Hindlimb muscle (tissue), 1 donor: ENCODE data around the gene ATP2C2. TPM values are rescaled to one million over a fixed set of nuclear protein-coding genes. Genes with fewer than 3 reads are reported as not detected.

Experiments used
- DNase-seq: peaks from one replicate; pipeline ENCODE4 v3.0.0-alpha.2; 2013
- polyA plus RNA-seq: library from polyadenylated mRNA; unstranded; fragments of 120-200 nt; gene quantifications from one replicate; pipeline ENCODE4 v1.2.1, GENCODE V29; 2013; ENCODE audit not compliant: insufficient read length

Gene ATP2C2
- polyA plus RNA-seq, 1 donor, result 1.4 TPM

DNA sequence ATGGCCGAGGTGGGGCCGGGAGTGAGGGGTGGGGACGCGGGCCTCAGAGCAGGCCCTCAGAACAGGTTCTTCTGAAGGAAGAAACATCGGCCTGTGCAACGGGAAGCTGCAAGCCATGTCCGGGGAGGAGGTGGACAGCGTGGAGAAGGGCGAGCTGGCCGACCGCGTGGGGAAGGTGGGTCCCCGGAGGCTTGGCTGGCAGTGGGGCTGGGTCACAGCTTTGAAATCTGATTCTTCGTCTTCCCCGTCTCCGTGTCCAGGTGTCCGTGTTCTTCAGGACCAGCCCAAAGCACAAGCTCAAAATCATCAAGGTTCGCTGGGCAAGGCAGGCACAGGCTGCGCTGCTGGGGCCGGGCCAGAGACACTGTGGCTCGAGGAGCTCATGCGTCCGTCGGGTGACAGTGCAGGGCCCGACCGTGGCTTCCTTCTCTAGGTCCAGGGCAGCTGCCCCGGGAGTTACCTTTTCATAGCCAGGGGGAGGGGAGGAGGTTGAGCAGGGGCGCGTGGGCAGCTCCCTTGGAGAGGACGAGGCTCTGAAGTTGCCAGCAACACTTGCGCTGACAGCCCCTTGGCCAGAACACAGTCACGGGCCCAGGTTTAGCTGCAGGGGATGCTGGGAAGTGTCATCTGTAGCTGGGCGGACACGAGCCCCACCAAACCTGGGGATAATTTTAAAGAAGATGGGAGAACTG lies 84.9 kb downstream of the ATP2C2 start:
- no peak for DNase-seq

DNA sequence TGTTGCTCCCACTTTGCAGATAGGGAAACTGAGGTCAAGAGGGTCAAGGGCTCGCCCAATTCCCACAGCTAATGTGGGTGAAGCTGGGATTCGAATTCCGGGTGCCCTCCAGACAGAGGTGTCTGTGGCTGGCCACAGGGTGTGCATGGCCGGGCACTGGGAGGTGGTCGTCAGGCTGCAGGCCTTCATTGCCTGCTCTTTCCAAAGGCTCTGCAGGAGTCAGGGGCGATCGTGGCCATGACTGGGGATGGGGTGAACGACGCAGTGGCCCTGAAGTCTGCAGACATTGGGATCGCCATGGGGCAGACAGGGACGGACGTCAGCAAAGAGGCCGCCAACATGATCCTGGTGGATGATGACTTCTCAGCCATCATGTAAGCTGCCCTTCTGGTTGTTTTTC lies 86.3 kb downstream of the ATP2C2 start:
- DNase-seq, result no peak

DNA sequence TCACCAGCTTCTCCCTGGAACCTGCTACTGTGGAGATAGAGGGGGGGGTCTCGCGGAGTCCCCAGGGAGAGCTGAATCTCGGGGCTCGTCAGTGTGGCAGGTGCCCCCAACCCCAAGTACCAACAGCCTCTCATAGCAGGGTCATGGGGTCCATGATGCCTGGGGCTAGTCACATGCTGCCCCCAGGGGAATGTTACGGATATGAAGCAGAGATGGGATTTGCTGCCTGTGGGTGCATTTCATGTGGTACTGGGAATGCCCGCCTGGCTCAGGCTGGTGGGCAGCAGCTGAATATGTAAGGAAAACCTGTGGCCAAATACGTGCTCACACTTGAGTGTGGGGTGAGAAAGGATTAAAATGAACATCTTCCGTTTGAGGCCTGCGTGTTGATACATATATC lies 86.7 kb downstream of the ATP2C2 start:
- DNase-seq, result no peak

GRCh38 chr16:84458606-84459532 lies 90.5 kb downstream of the ATP2C2 start:
- no peak for DNase-seq

DNA sequence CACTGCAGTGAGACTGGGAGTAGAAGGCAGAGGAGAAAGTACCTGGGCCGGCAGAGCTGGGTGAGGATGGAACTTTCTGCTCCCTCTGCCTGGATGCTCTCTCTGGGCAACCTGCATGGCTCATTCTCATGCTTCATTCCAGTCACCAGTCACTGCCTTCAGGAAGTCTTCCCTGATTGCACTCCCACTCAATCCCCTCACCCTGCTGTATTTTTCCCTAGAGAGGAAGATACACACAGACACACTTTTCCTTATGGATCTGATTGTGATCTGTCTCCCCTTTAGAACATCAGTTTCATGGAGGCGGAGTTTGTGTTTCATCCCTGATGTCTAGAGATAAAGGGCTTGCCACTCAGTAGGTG lies 91.2 kb downstream of the ATP2C2 start:
- DNase-seq, result no peak

DNA sequence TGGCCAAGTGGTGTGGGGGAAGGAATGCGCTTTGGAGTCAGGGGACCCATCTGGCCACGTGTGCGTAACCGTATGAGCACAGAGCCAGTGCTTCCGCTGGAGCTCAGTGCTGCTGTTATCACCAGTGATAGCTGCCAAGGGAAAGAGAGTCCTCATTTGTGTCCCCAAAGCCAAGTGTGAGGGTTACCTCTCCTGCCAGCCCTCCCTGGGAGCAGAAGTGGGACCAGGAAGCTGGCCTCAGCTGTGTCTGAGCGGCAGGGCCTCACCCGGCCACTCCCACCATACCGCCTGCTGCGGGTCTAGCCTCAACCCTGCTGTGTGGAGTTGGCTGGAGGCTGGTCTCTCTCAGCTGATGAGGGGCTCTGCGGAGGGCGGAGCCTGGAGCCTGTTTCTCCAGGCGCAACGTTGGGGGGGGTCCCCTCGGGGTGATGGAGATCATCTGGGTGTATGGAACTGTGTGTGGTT lies 91.6 kb downstream of the ATP2C2 start:
- DNase-seq, result peak; percentile 11

GRCh38 chr16:84460406-84461028 lies 92.2 kb downstream of the ATP2C2 start:
- DNase-seq, result no peak

DNA sequence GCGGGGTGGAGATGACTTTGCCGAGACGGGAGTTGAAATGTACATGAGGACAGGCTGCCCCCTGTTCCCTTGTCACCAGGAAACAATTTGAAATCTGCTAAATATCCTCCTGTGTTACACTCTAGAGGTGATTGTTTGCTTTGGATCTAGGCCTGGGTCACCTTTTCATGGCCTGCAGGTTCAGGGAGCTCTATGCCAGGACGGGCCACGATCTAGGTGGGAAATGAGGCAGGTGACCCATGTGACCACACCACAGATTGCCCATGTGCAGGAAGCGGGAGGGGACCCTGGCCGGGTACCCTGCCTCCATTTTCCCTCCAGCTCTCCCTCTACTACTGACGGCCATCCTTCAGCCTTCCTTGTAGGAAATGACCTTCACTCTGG lies 92.7 kb downstream of the ATP2C2 start:
- no peak for DNase-seq

- no peak for DNase-seq
Measured at GRCh38 chr16:84461413-84462295, 93.3 kb downstream of the ATP2C2 start.

DNA sequence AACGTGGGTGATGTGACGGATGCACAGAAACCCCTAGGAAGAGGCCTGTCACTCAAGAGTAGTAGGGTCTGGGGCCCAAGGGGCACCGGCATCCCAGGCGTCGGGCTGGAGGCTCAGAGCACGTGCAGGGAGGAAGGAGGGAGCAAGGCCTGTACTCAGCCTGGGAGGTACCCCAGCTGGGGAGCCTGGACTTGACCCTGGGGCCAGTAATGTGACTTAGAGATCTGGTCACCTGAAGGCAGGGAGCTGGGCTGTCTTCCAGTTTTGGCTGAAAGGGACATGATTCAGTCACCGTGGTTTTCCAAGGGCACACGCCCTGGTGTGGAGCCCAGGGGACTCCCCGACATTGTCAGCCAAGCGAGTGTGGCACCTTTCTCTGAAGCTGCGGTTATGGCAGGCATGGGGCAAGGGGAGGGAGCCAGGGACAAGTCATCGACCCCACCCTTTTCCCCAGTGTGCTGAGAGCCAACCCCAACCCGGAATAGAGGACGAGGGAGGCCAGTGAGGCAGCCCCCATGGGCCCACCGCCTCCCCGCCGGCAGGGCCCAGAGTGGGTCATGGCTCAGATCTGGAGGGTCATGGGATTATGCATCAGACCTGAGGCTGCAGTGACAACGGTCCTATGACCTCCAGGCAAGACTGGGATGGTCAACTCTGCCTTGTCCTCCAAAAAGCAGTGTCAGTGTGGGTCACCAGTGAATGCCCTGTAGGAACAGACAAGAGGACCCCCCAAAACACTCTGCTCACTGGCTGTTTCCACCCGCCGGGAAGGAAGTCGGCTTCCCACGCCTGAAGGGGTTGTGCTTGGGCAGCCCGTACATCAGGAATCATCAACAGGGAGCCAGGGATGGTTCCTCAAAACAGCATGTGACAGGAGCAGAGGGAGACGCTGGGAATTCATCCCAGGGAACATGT lies 94.2 kb downstream of the ATP2C2 start:
- no peak for DNase-seq

DNA sequence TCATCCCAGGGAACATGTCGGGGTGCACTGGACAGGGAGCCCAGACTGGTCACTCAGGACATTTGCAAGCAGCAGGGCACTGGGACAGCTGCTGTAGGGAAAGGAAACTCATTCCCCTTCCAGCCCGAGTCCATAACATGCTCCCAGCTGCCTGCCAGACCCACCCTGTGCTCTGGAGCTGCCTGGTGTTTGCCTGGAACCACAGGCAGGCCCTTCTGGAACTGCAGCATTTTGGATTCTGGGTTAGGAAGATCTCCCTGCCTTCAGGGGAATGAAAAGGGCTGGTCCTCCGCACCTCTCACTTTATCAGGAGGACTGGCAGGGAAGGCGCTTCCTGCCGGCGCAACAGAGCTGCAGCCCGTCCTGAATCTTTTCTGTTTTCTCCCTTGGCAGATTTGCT lies 94.9 kb downstream of the ATP2C2 start:
- DNase-seq, result no peak

DNA sequence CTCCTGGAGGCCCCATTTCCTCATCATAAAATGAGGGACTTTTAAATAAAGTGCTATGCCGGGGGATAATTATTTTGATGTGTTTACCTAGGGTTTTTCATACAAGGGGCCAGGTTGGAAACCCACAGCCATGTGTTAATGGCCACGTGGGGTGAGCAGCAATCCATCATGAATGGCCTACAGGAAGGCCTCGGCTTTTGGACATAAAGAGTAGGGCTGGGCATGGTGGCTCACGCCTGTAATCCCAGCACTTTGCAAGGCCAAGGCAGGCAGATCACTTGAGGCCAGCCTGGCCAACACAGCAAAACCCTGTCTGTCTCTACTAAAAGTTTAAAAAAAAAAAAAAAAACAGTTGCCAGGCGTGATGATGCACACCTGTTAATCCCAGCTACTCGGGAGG lies 95.8 kb downstream of the ATP2C2 start:
- no peak for DNase-seq

GRCh38 chr16:84465154-84465553 lies 96.8 kb downstream of the ATP2C2 start:
- no peak for DNase-seq

DNA sequence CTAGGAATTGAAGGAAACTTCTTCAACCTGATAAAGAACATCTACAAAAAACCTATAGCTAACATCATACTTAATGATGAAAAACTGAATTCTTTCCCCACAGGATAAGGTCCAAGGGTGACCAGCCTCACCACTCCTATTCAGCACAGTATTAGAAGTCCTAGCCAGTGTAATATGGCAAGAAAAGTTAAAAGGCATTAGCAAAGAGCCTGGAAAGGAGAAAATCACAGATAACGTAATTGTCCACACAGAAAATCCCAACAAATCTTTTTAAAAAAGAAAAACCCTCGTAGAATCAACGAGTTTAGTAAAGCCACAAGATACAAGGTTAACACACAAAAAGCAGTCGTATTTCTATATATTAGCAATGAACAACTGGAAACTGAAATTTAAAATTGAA lies 98.4 kb downstream of the ATP2C2 start:
- DNase-seq, result no peak

DNA sequence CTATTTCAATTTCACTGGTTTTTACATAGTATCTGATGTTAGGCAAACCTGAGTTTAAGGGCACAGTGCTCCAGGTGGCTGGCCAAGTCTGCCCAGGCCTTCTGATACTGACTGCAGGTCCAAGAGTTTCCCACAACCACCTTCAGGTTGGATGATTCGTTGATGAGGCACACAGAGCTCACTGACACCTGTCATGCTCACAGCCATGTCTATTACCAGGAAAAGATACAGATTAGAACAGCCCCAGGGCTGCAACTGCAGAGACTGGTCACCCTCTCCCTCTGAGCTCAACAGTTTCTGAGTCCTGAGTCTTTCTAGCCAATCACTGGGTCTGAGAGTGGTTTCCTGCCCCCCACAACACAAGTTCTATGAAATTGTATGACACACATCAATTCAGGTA lies 98.9 kb downstream of the ATP2C2 start:
- no peak for DNase-seq

DNA sequence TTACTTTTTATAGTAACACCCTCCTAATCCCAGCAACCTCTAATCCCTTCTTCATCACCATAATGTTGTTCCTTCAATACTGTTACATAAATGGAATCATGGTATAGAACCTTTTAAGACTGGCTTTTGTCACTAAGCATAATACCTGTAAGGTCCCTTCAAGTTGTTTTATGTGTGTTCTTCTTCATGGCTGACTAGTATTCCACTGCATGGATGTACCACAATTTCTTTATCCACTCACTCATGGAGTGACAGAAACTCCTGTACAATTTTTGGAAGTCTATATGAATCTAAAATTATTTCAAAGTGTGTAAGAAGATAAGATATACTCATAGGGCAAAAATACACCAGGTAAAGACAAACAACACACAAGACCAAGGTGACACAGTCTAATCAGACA lies 99.4 kb downstream of the ATP2C2 start:
- no peak for DNase-seq

GRCh38 chr16:84471316-84471715 lies 103.0 kb downstream of the ATP2C2 start:
- DNase-seq, result no peak

GRCh38 chr16:84471966-84472365 lies 103.6 kb downstream of the ATP2C2 start:
- no peak for DNase-seq

DNA sequence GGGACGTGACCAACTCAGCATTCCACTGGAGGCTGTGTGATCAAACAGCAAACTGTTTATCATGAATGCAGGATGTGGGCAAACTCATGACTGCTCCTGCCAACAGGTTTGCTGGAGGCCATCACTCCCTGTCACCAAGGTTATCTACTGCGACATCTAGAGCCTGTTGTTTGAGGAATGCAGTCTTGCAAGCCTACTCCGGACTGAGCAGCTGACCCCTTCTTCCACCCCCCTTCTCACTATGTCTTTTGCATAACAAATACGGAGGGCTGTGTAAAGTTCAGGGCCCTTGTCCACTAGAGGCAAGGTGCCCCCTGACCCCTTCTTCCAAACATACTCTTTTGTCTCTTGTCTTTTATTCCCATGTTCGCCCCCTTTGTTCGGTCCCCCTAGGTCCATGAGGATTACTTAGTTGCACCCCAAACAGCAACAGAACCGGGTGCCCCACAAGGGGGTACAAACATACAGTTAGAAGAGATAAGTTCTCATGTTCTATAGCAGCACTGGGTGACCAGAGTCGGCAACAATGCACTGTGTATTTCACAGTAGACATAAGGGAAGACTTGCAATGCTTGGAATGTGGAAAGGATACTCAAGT lies 107.4 kb downstream of the ATP2C2 start:
- DNase-seq, result no peak

DNA sequence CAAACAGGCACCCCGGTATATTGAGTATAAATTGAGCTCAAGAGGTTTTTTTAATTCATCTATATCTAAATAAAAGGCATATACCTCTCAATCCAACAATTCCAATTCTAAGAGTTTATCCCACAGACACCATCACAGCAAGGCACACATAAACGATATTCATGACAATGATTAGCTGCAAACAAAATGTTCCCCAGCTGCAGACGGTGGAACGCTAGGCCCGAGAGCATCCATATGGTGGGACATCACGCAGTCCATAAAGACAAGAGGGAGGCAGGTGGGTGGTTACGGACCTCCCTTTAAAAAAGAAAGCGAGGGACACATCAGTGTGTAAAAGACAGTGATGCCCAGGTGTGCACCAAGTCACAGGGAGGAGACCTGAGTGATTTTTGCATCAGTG lies 108.1 kb downstream of the ATP2C2 start:
- no peak for DNase-seq

DNA sequence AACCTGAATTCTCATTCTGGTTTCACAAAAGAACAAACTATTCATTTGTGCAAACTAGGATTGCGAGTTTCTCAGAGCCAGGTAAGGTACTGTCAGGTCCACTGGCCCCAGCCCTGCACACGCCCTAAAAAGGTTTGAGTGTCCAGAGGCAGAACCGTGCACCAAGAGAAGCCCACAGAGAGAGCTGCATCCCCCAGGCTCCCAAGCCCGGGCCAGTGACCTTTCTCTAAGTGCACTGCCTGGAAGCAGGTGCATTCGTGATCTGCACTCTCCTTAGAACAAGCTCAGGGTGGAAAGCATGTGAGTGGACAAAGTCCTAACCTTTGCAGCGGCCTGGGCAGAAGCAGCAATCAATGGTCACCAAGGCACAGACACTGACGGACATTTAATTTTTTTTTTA lies 109.3 kb downstream of the ATP2C2 start:
- no peak for DNase-seq
